Spleen (tissue), 13 donors: Measurements from ENCODE around the gene NANOS3. TPM values are rescaled to one million over a fixed set of nuclear protein-coding genes. Genes with fewer than 3 reads are reported as not detected.

Experiments
- DNase-seq: peaks from one replicate; pipeline ENCODE4 v3.0.0-alpha.2; 2020
- H3K27ac ChIP-seq, 8 donors: fragments of 200-600 bp; sonication (generic) in 7 of 8; 1 replicate in 4 of 8; 2 replicates in 4 of 8; pipeline versions ENCODE4 v1.5.0 to v1.8.0; 2016 to 2021; ENCODE audit warnings: inconsistent platforms in 4 of 8, mild to moderate bottlenecking in 4 of 8, moderate library complexity in 1 of 8
- H3K27me3 ChIP-seq, 7 donors: fragments of 200-600 bp; sonication (generic) in 6 of 7; replicated peaks in 1 of 7; 1 replicate in 4 of 7; 2 replicates in 3 of 7; pipeline versions ENCODE4 v1.5.0 to v1.8.0; 2016 to 2021; ENCODE audit warnings: inconsistent platforms in 3 of 7, mild to moderate bottlenecking in 1 of 7
- H3K36me3 ChIP-seq, 6 donors: fragments of 200-600 bp; sonication (generic) in 5 of 6; 1 replicate in 4 of 6; 2 replicates in 2 of 6; pipeline versions ENCODE4 v1.5.0 to v1.8.0; 2016 to 2021; ENCODE audit warnings: inconsistent platforms in 2 of 6
- H3K4me1 ChIP-seq, 6 donors: fragments of 200-600 bp; sonication (generic) in 5 of 6; 1 replicate in 3 of 6; 2 replicates in 3 of 6; pipeline versions ENCODE4 v1.5.0 to v1.8.0; 2016 to 2021; ENCODE audit warnings: inconsistent platforms in 3 of 6
- H3K4me3 ChIP-seq, 8 donors: fragments of 200-600 bp; sonication (generic) in 7 of 8; 1 replicate in 4 of 8; 2 replicates in 4 of 8; pipeline versions ENCODE4 v1.5.0 to v1.8.0; 2016 to 2021; ENCODE audit warnings: inconsistent platforms in 4 of 8, mild to moderate bottlenecking in 4 of 8, moderate library complexity in 2 of 8
- H3K9me3 ChIP-seq, 8 donors: fragments of 200-600 bp; sonication (generic) in 7 of 8; 1 replicate in 4 of 8; 2 replicates in 4 of 8; pipeline versions ENCODE4 v1.5.0 to v1.8.0; 2016 to 2021; ENCODE audit warnings: inconsistent platforms in 4 of 8
- CTCF ChIP-seq, 11 experiments: fragments of 200-600 bp in 7 of 11; fragments of 450-650 bp in 4 of 11; sonication (generic) in 4 of 11; IDR thresholded peaks in 8 of 11; conservative IDR thresholded peaks in 3 of 11; 1 replicate in 7 of 11; 2 replicates in 4 of 11; pipeline versions ENCODE4 v1.4.0 to v1.8.0; 2016 to 2021; ENCODE audit warnings: antibody characterized with exemption in 11 of 11, inconsistent platforms in 4 of 11, mild to moderate bottlenecking in 1 of 11
- POLR2A ChIP-seq, 3 donors: fragments of 450-650 bp; IDR thresholded peaks; one replicate each; pipeline ENCODE4 v1.5.1; 2017; ENCODE audit warnings: antibody characterized with exemption in 3 of 3, mild to moderate bottlenecking in 1 of 3
- POLR2AphosphoS5 ChIP-seq, 3 donors: sonication (generic); formaldehyde crosslinking; IDR thresholded peaks; one replicate each; pipeline ENCODE4 v1.5.1; 2017; ENCODE audit warnings: antibody characterized with exemption in 3 of 3
- WGBS, 5 donors: extraction: QIAGEN DNeasy Blood & Tissue Kit in 3 of 5; methylation state at CpG; one replicate each; pipeline versions ENCODE4 v1.1.5 to v1.1.7; 2013 to 2018; 5-methylcytosine and 5-hydroxymethylcytosine counted together
- intact Hi-C: fragments of 100-400 bp; cut with DNase I; formaldehyde crosslinking; loops from one replicate; pipeline ENCODE4 v1.15.0; 2023; ENCODE audit warnings: low total_unique reads
- long read RNA-seq, 2 donors: transcript quantifications; one replicate each; lab custom pipeline, GENCODE V29; 2026
- polyA plus RNA-seq, 3 donors: library from polyadenylated mRNA; stranded (reverse); fragments of 200-250 nt; gene quantifications; one replicate each; pipeline ENCODE4 v1.2.1, GENCODE V29; 2013
- total RNA-seq, 7 donors: library from RNA; depleted of rRNA in 3 of 7; stranded (reverse); fragments of >200 nt in 3 of 7; fragmentation: NEBNext Ultra II Directional in 4 of 7; extraction: Animal tissue kit (Norgen Biotek cat#: 25700) in 4 of 7; gene quantifications; one replicate each; pipeline versions ENCODE4 v1.1.0 to v1.2.1, GENCODE V29; 2016 to 2021
- donor health status: healthy with polysubstance abuse.
- donor health status: DM: no; HTN: no; CAD: no; lungs with moderate emphysema.
- donor health status: DM: no; HTN: no; CAD: no.
- donor health status: Bipolar disorder and iron deficiency.
- donor health status: healthy.
- donor health status: DM: no; HTN: no; CAD: no.
- donor health status: DM: yes; HTN: yes; CAD: no.

Gene NANOS3
- not detected for total RNA-seq
- under 1 TPM; 0.42 to 0.99 (median 0.52) TPM for polyA plus RNA-seq
- long read RNA-seq, donor 1, result 0 reads
- long read RNA-seq, donor 2, result 0 reads

- intact Hi-C loops, result no loop called here
- H3K9me3 ChIP-seq, result no peaks in the 10 kb centered on the region
- WGBS, 5 donors, result 47 to 66% (median 62%) methylated on average over 5 of the region's 5 CpGs
- no peak for DNase-seq
- H3K4me3 ChIP-seq, result no peak within 1 kb of the TSS
- H3K27ac ChIP-seq, result no peak within 1 kb of the TSS
- no peaks in the 10 kb centered on the region for H3K36me3 ChIP-seq
- peaks cover 0 to 24% (median 5%) of the 10 kb centered on the region in 7 donors for H3K27me3 ChIP-seq
- peaks cover 19 to 49% (median 34%) of the 10 kb centered on the region in 6 donors for H3K4me1 ChIP-seq
- TF ChIP-seq CTCF (IDR thresholded peaks at IDR 0.05 in 8 of 11, conservative IDR thresholded peaks at IDR 0.05 in 3 of 11) (no peak), POLR2AphosphoS5 (IDR thresholded peaks at IDR 0.05) (no peak)
Observed at GRCh38 chr19:13876834-13877233, at the start of gene NANOS3. Gene NANOS3, plus strand, starts transcription at chr19:13877134. Its CDS starts 115 bp downstream, at chr19:13877249.

GRCh38 chr19:13827656-13828055 lies 49.3 kb upstream of the NANOS3 start:
- no peak overlapping the region for H3K4me3 ChIP-seq
- H3K27me3 ChIP-seq, result no peaks in the 10 kb centered on the region
- intact Hi-C loops, result no loop called here
- DNase-seq, result no peak
- H3K4me1 ChIP-seq, result peaks cover 0 to 4% (median 1%) of the 10 kb centered on the region in 6 donors
- 75 to 86% (median 83%) methylated on average over 4 of the region's 4 CpGs for WGBS, 5 donors
- no peak for TF ChIP-seq POLR2A (IDR thresholded peaks at IDR 0.05)
- no peak for TF ChIP-seq CTCF (IDR thresholded peaks at IDR 0.05 in 8 of 11, conservative IDR thresholded peaks at IDR 0.05 in 3 of 11)
- TF ChIP-seq POLR2AphosphoS5 (IDR thresholded peaks at IDR 0.05), result no peak
- H3K27ac ChIP-seq, result no peak overlapping the region
- H3K36me3 ChIP-seq, result peaks cover 0 to 89% (median 18%) of the 10 kb centered on the region in 6 donors
- no peaks in the 10 kb centered on the region for H3K9me3 ChIP-seq

- TF ChIP-seq POLR2AphosphoS5 (IDR thresholded peaks at IDR 0.05) (peak in 2 of 3 donors; percentile 32 to 72), POLR2A (IDR thresholded peaks at IDR 0.05) (no peak)
- DNase-seq, result no peak
- Histone ChIP-seq H3K36me3 (peaks cover 0 to 79% (median 23%) of the 10 kb centered on the region in 6 donors), H3K4me1 (peaks cover 11 to 30% (median 26%) of the 10 kb centered on the region in 6 donors), H3K27me3 (no peaks in the 10 kb centered on the region), H3K27ac (no peak overlapping the region), H3K9me3 (no peaks in the 10 kb centered on the region), H3K4me3 (no peak overlapping the region)
- intact Hi-C loops, result no loop called here
- WGBS, 5 donors, result 91 to 98% (median 94%) methylated on average over 31 to 47 of the region's 47 CpGs
Observed at GRCh38 chr19:13830114-13830740, 46.7 kb upstream of the NANOS3 start.

- Histone ChIP-seq H3K27me3 (no peaks in the 10 kb centered on the region), H3K9me3 (no peaks in the 10 kb centered on the region), H3K4me1 (peaks cover 15 to 37% (median 33%) of the 10 kb centered on the region in 6 donors), H3K4me3 (no peak overlapping the region), H3K36me3 (peaks cover 0 to 79% (median 25%) of the 10 kb centered on the region in 6 donors), H3K27ac (peak overlapping the region in 3 of 8 donors; percentile 8 to 26 (median 10))
- intact Hi-C loops, result no loop called here
- TF ChIP-seq POLR2AphosphoS5 (IDR thresholded peaks at IDR 0.05) (peak in 1 of 3 donors; percentile 7), CTCF (IDR thresholded peaks at IDR 0.05 in 8 of 11, conservative IDR thresholded peaks at IDR 0.05 in 3 of 11) (no peak), POLR2A (IDR thresholded peaks at IDR 0.05) (no peak)
- no peak for DNase-seq
- 85 to 92% (median 89%) methylated on average over 16 to 32 of the region's 32 CpGs for WGBS, 5 donors
Observed at GRCh38 chr19:13830741-13831536, 46.0 kb upstream of the NANOS3 start.
